Measurements from ENCODE around the gene KDM6A.

DNA sequence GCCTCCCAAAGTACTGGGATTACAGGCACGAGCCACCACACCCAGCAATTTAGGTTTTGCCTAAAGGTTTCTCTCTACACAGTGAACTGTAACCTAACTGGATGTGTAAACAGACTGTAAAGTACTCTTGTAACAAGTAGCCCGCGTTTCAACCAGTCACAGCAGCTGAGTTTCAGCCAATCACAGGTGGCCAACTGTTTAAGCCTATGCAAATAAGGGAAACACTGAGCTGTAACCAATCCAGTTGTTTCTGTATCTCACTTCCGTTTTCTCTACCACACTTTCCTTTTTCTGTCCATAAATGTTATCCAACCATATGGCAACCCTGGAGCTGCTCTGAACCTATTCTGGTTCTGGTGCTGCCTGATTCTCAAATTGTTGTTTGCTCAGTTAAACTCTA, 267.8 kb downstream of the KDM6A start:
- no peak for TF ChIP-seq POLR2A (IDR thresholded peaks at IDR 0.05; ENCODE audit: low read depth, low read length)
- no peak for TF ChIP-seq CTCF (IDR thresholded peaks at IDR 0.05; ENCODE audit: extremely low read depth in 1 of 2, insufficient read depth in 1 of 2, low read depth in 1 of 2, low read length in 2 of 2)
- TF ChIP-seq FOS (IDR thresholded peaks at IDR 0.05; ENCODE audit: borderline replicate concordance, insufficient read depth, low read length): no peak
- TF ChIP-seq JUN (IDR thresholded peaks at IDR 0.05; ENCODE audit: borderline replicate concordance, insufficient read depth, insufficient read length, low read depth): no peak
- TF ChIP-seq MAX (IDR thresholded peaks at IDR 0.05; ENCODE audit: insufficient read depth, insufficient read length): no peak
